Psoas muscle (tissue), 8 donors: ENCODE data around the gene BRD9. TPM values are rescaled to one million over a fixed set of nuclear protein-coding genes. Genes with fewer than 3 reads are reported as not detected.

Experiments used
- ATAC-seq, 4 donors: fragments of 200-7000 bp; cut with Tn5 transposase; one replicate each; pipeline ENCODE4 v1.9.1; 2020; ENCODE audit warnings: moderate library complexity in 3 of 4, mild to moderate bottlenecking in 2 of 4
- DNase-seq, 2 donors: peaks; one replicate each; pipeline ENCODE4 v3.0.0-alpha.2; 2020
- H3K27ac ChIP-seq: fragments of 200-600 bp; one replicate; pipeline ENCODE4 v1.8.0; 2022
- H3K27me3 ChIP-seq, 3 donors: fragments of 200-600 bp in 1 of 3; one replicate each; pipeline versions ENCODE4 v1.6.1 to v1.8.0; 2013 to 2022; ENCODE audit warnings: low read length in 2 of 3, mild to moderate bottlenecking in 2 of 3, moderate library complexity in 1 of 3; ENCODE audit not compliant: insufficient read depth in 3 of 3
- H3K36me3 ChIP-seq, 2 donors: fragments of 200-600 bp in 1 of 2; one replicate each; pipeline versions ENCODE4 v1.6.1 to v1.8.0; 2013 to 2022; ENCODE audit warnings: low read depth in 1 of 2, mild to moderate bottlenecking in 1 of 2, moderate library complexity in 1 of 2; ENCODE audit not compliant: insufficient read depth in 1 of 2
- H3K4me1 ChIP-seq: fragments of 200-600 bp; one replicate; pipeline ENCODE4 v1.8.0; 2022
- H3K4me3 ChIP-seq: fragments of 200-600 bp; one replicate; pipeline ENCODE4 v1.8.0; 2022; ENCODE audit warnings: mild to moderate bottlenecking
- H3K9me3 ChIP-seq: fragments of 200-600 bp; one replicate; pipeline ENCODE4 v1.8.0; 2022
- WGBS, 3 donors: extraction: QIAGEN DNeasy Blood & Tissue Kit; methylation state at CpG; one replicate each; pipeline versions ENCODE4 v1.1.6 to v1.1.7; 2013; 5-methylcytosine and 5-hydroxymethylcytosine counted together
- intact Hi-C, 2 donors: fragments of 100-400 bp; cut with DNase I; formaldehyde crosslinking; loops; one replicate each; pipeline versions ENCODE4 v1.11.0 to v1.14.2; 2022
- polyA plus RNA-seq, 3 donors: library from polyadenylated mRNA; stranded (reverse); fragments of 200-250 nt; gene quantifications; one replicate each; pipeline ENCODE4 v1.2.3, GENCODE V29; 2013
- total RNA-seq, 4 donors: library from RNA; stranded (reverse); fragmentation: NEBNext Ultra II Directional in 2 of 4; extraction: Animal tissue kit (Norgen Biotek cat#: 25700) in 2 of 4; gene quantifications; one replicate each; pipeline versions ENCODE4 v1.2.1 to v1.2.4, GENCODE V29; 2021 to 2023
- TF ChIP-seq, protein P1 (sequence below): fragments of 200-600 bp; IDR thresholded peaks from one replicate; pipeline ENCODE4 v1.8.0; 2022; ENCODE audit warnings: antibody characterized with exemption
- donor health status: healthy with polysubstance abuse.
- donor health status: DM: no; HTN: no; CAD: no; lungs with moderate emphysema.
- donor health status: Bipolar disorder and iron deficiency.
- donor health status: healthy.
- donor health status: DM: yes; HTN: yes; CAD: no.
- donor health status: DM: no; HTN: no; CAD: no.
- donor health status: DM: no; HTN: no; CAD: no.
- donor health status: DM: yes; HTN: yes; CAD: no.

Gene BRD9
- total and polyA plus RNA-seq, 7 donors, result 18.7 to 28.0 (median 22.6) TPM

GRCh38 chr5:905139-905642 is 12.6 kb upstream of the BRD9 start:
- TF ChIP-seq, protein P1, sequence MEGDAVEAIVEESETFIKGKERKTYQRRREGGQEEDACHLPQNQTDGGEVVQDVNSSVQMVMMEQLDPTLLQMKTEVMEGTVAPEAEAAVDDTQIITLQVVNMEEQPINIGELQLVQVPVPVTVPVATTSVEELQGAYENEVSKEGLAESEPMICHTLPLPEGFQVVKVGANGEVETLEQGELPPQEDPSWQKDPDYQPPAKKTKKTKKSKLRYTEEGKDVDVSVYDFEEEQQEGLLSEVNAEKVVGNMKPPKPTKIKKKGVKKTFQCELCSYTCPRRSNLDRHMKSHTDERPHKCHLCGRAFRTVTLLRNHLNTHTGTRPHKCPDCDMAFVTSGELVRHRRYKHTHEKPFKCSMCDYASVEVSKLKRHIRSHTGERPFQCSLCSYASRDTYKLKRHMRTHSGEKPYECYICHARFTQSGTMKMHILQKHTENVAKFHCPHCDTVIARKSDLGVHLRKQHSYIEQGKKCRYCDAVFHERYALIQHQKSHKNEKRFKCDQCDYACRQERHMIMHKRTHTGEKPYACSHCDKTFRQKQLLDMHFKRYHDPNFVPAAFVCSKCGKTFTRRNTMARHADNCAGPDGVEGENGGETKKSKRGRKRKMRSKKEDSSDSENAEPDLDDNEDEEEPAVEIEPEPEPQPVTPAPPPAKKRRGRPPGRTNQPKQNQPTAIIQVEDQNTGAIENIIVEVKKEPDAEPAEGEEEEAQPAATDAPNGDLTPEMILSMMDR, result no peak
- no peak for DNase-seq
- WGBS, 3 donors, result 87 to 96% (median 95%) methylated on average over 12 of the region's 12 CpGs
- H3K4me1 ChIP-seq, result no peaks in the 10 kb centered on the region
- H3K4me3 ChIP-seq, result no peak overlapping the region
- no peak overlapping the region for H3K27ac ChIP-seq
- intact Hi-C loops, result loop anchor here in 1 of 2 donors (10.0 kb wide), 1 partner anchor 460 kb away; the partner anchor contains the start of gene EXOC3
- no peak for ATAC-seq
- no peaks in the 10 kb centered on the region for H3K36me3 ChIP-seq
- no peaks in the 10 kb centered on the region for H3K27me3 ChIP-seq
- no peaks in the 10 kb centered on the region for H3K9me3 ChIP-seq

GRCh38 chr5:903756-904096 is 11.1 kb upstream of the BRD9 start:
- H3K27me3 ChIP-seq, result no peaks in the 10 kb centered on the region
- DNase-seq (no peak), ATAC-seq (no peak)
- 97 to 98% (median 98%) methylated on average over 6 of the region's 6 CpGs for WGBS, 3 donors
- H3K4me3 ChIP-seq, result no peak overlapping the region
- H3K36me3 ChIP-seq, result no peaks in the 10 kb centered on the region
- intact Hi-C loops, result loop anchor here (2.0 to 10.0 kb wide), 3 partner anchors 231 to 459 kb away; partner anchors contain the start of gene EXOC3 (in 1 of the 2)
- H3K27ac ChIP-seq, result no peak overlapping the region
- H3K9me3 ChIP-seq, result no peaks in the 10 kb centered on the region
- TF ChIP-seq, protein P1, result no peak
- no peaks in the 10 kb centered on the region for H3K4me1 ChIP-seq

GRCh38 chr5:902129-902916 is 9.7 kb upstream of the BRD9 start:
- intact Hi-C loops, result loop anchor here (2.0 to 10.0 kb wide), 3 partner anchors 230 to 458 kb away; partner anchors contain the start of gene EXOC3 (in 1 of the 2)
- WGBS, 3 donors, result 67 to 79% (median 75%) methylated on average over 16 of the region's 16 CpGs

DNA sequence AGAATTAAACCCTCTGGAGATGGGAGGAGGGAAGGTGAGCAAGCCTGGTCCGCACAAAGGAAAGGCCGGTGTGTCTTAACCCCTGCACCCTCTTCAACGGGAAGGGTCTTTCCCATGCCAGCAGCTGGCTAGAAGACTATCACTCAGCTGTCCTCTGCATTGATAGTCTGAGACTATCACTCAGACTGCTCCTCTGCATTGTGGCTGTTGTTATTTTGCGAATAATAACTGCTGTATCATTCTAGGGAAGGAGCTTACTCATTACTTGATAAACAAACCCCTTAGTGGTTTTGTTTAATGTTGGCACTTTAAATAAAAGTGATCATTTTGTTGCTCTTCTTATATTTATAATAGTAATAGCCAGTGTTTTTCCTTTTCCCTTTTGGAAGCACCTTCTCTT is 8.2 kb upstream of the BRD9 start:
- TF ChIP-seq, protein P1, result no peak
- Histone ChIP-seq H3K27ac (no peak overlapping the region), H3K9me3 (no peaks in the 10 kb centered on the region), H3K4me3 (no peak overlapping the region), H3K36me3 (no peaks in the 10 kb centered on the region), H3K27me3 (no peaks in the 10 kb centered on the region), H3K4me1 (no peaks in the 10 kb centered on the region)
- 76 to 89% (median 85%) methylated on average over 4 of the region's 4 CpGs for WGBS, 3 donors
- DNase-seq (no peak), ATAC-seq (no peak)
- intact Hi-C loops, result loop anchor here in 1 of 2 donors (10.0 kb wide), 1 partner anchor 456 kb away; the partner anchor contains the start of gene EXOC3

More at GRCh38 chr5:902129-902916, 9.7 kb upstream of the BRD9 start:
- H3K4me3 ChIP-seq, result no peak overlapping the region
- H3K27me3 ChIP-seq, result no peaks in the 10 kb centered on the region
- H3K27ac ChIP-seq, result peak overlapping the region; percentile 21
- DNase-seq, result no peak
- no peaks in the 10 kb centered on the region for H3K4me1 ChIP-seq
- no peak for ATAC-seq
- no peaks in the 10 kb centered on the region for H3K9me3 ChIP-seq
- H3K36me3 ChIP-seq, result no peaks in the 10 kb centered on the region
- TF ChIP-seq, protein P1, result no peak
